CD4-positive, alpha-beta T cell treated with Interleukin-12 subunit alpha and Interleukin-12 subunit beta, for 1 hour (primary cell): ENCODE results near the gene ZNF827.

Experiments used
- DNase-seq: peaks from one replicate; pipeline ENCODE4 v3.0.0-alpha.2; 2020

The ZNF827 gene, protein sequence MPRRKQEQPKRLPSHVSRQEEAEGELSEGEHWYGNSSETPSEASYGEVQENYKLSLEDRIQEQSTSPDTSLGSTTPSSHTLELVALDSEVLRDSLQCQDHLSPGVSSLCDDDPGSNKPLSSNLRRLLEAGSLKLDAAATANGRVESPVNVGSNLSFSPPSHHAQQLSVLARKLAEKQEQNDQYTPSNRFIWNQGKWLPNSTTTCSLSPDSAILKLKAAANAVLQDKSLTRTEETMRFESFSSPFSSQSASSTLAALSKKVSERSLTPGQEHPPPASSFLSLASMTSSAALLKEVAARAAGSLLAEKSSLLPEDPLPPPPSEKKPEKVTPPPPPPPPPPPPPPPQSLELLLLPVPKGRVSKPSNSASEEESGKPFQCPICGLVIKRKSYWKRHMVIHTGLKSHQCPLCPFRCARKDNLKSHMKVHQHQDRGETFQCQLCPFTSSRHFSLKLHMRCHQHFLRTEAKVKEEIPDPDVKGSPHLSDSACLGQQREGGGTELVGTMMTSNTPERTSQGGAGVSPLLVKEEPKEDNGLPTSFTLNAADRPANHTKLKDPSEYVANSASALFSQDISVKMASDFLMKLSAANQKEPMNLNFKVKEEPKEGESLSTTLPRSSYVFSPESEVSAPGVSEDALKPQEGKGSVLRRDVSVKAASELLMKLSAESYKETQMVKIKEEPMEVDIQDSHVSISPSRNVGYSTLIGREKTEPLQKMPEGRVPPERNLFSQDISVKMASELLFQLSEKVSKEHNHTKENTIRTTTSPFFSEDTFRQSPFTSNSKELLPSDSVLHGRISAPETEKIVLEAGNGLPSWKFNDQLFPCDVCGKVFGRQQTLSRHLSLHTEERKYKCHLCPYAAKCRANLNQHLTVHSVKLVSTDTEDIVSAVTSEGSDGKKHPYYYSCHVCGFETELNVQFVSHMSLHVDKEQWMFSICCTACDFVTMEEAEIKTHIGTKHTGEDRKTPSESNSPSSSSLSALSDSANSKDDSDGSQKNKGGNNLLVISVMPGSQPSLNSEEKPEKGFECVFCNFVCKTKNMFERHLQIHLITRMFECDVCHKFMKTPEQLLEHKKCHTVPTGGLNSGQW

DNA sequence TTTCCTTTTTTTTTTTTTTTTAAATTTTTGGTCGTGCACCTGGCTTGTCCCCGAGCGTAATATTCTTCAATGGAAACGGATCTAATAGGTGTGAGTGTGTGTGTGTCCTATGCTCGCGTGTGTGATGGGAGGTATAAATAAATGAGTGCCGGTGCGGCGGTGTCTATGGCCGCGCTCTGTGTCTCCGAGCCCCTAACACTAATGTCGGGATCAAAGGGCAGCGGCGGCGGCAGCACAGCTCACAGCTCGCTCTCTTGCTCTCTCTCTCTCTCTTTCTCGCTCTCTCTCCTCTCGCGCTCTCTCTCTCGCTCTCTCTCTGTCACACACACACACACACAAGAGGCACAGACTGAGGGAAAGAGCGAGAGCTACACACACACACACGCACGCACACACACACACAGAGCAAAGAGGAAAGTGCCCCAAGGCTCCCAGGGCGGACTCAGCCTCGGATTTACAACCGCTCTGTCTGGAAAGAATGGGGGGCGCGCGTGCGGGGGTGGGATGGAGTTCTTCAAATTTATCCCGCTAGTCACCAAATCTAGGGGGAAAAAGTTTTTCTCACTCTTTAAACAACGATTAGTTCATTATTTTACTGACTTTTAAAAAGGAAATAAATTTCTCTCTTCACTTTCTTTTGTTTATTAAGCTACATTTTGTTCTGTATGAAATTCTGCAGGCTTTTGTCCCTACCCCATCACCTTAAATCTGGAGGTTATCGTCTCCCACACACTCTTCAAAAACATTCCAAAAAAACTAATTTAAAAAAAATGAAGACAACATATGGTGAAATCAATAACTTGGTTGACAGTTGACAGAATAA lies at the start of gene ZNF827:
ZNF827 (minus strand) TSS at position 206 of the 823 bp plus-strand sequence. CDS start 416 bp downstream, outside the sequence.
- DNase-seq = peak; percentile 83

DNA sequence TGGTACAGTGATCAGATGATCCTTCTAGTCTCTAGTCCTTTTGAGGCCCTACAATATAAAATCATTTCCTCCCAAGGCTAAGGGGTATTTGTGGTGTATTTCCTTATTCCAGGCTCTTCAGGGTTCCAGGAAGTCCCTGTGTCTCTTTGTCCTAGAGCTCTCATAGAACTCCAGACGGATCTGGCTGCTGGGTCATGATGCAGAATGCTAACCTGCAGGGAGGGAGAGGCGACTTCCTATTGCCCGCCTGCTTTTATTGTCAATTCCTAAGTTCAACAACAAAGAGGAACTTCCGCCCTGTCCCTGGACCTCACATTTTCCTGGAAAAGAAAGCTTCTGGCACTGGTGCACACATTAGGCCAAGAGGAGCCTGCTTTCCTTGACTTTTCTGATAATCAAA lies 45.9 kb upstream of the ZNF827 start:
- no peak for DNase-seq

DNA sequence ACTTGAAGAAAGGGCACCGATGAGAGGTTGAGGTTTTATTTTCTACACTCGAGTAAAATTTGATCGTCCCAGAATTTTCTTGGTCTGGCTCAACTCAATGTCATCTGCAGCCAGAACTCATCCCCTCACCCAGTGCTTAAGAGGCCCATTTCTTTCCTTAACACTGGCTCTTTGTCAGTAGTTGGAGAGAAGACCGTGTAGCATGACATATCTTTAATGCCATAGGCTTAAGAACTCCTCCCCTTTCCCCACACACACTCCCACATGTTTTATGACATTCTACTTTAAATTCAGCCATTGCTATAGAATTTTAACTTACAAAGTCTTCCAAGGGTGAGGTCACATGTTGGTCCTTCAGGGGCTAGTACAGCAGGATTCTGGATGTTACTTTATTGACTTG lies 44.2 kb upstream of the ZNF827 start:
- DNase-seq = no peak

DNA sequence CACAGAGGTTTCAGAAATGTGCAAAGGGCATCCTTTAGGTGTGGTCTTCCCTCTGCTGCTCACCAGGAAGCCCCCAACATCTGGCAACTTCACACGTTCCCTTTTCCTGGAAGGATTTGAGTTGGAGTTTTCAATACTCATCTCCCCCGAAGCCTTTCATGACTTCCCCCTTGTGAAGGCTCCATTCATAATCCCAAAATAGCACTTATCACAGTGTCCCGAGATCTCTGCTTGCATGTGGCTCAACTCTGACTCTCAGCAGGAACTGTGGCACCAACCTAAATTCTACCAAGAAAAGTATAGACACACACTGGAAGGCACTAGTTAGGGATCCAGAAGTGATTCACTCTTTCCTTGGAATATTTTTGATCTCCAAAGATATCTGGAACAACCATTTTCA lies 40.5 kb upstream of the ZNF827 start:
- DNase-seq = no peak

DNA sequence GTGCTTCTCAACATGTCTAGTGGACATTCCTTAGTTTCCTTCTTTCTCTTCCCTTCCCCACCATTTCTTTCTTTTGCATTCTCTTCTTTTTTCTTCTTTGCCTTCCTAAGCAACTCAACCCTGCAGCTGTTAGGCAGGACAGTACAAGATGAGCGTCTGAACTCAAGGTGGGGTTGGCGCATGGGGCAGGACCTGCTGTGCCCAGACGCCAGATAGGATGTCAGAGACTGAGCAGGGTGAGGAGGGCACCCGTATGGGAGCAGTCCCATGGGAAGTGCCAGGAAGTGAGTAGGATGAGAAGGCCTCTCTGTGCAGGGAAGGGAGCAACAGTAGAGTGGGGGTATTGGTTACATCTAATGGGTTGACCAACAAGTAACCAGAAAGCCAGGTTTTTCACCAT lies 38.1 kb upstream of the ZNF827 start:
- DNase-seq = no peak

DNA sequence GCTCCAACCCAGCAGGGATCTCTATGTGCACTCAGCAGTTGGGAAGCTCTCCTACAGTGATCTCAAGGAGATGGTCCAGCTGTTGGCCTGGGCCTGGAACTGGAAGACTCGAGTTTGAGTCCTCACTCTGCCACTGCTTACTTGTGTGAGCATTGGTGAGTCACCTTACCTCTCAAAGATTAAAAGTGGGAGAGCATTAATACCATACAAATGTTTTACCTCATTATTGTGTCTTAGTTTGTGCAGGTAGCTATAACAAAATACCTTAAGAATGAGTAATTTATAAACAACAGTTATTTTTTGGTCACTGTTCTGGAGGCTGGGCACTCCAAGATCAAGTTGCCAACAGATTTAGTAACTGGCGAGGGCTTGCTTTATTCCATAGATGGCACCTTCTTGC lies 21.4 kb upstream of the ZNF827 start:
- DNase-seq = no peak

DNA sequence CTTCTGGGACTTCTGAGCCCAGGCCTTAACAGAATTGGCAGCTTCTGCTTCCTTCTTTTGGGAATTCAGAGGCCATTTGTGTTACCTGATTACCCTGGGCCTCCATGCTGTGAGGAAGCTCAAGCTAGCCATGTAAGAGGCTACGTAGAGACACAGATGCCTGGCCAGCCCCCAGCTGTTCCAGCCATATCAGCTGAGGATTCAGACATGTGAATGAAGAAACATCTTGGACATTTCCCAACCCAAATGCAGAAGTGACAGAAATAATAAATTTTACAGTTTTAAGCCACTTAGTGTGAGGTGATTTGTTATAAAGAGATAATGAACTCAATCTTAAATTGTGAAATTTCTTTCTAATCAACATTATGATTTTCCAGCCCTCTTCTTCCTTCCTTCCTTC lies 18.7 kb upstream of the ZNF827 start:
- DNase-seq = no peak

DNA sequence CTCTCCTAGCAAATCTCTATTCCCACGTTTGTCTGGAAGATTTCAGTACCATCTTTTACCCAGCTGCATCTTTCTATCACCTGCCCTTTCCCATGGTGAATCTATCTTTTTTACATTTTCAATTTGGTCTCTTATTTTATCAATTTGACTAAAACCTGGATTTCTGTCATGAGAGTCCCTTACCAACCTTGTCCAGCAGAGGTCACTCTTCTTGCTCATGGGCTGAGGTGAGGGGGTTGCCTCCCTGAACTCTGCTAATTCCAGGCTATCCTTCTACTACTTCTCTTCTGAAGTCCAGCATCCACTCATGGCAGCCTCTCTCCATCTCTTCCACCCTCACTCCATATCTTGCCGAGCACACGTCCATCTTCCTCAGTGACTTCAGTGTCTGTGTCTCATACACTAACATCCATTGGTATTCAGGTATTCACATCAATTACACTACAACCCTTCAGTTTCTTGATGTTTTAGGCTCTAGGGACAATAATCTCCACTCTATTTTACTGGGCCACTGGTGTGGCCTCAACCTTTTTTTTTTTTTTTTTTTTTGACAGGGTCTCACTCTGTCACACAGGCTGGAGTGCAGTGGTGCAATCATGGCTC lies 17.8 kb upstream of the ZNF827 start:
- peak; percentile 57 for DNase-seq

DNA sequence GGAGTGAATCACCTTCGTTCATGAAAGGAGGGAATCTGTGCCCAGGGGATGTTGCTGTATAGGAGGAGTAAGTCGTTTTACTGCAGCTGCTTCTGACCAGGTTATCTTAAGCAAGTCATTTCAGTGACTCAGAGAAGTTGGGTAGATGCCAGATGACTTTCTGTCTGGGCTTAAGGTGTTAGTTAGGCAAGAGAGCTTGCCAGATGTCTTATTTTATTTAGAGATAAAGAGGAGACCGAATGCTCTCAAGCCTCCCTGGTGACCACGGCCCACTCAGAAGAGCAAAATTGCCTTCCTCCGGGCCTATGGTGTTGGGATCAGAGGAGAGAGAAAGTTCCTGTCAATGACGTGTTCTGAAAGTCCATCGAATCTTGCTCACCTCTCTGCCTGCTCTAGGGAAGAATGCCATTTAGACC lies 16.3 kb upstream of the ZNF827 start:
- DNase-seq = no peak

DNA sequence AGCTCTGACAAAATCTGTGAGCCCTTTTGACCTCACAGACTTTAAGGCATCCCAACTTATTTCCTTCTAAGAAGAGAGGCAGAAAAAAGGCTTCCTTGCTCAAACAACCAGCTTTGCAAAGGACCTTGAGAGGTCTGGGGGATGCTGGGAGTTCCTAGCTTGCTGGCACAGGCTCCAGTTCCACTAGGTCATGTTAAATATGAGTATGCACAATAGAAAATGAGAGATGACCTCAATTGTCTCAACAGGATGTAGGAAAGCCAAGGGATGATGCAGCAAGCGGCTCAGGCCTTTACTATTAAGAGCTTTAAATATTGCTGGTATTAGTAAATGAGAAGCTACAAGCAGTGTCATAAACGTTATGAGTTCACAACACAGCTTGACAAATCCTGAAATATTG lies 13.3 kb upstream of the ZNF827 start:
- DNase-seq = no peak

DNA sequence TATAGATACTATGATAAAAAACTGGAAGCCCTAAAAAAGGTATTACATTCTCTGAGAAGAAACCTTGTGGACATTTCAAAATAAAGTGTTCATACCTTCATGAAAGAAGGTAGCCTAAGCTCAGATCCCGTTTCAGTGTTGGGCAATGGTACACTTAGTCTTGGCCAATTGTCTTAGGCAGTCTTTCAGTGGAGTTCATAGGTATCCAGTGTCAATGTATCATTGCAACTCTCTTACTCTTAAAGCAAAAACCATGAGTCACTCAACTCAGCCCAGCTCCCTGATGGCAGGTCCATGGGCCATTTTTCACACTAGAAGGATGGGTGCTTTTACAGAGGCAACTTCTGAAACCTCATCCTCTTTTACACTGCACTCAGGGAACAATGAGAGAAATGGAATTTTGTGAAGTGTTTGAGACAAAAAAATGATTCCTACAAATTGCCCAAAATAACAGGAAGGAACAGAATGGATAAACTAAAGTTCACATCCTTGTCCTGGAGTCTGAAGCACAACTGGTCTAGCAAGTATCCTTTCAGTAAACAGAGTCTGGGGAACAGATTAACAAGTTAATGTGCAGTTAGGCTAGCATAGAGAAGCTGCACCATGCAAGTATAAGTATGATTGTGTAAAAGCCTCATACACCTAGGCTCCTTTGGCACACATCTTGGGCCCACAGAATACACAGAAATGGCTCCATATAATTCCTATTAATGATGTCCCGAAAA lies 7.0 kb upstream of the ZNF827 start:
- no peak for DNase-seq

DNA sequence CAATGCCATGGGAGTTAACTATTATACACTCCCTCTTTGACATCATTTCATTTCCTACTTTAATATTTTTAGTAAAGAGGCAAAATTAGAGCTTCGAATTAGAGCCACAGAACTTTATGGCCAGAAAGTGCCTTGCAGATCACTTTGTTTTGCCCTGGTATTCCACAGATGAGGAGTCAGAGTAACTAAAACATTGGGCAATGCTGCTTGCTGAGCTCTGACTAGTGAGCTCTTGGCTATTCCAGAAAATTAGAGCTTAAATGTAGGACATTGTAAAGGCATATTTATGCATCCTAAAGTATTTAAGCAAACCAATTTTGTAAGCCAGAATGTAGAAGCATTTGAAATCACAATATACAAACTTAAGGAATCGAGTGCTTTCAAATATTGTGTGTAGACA lies 6.3 kb upstream of the ZNF827 start:
- no peak for DNase-seq

DNA sequence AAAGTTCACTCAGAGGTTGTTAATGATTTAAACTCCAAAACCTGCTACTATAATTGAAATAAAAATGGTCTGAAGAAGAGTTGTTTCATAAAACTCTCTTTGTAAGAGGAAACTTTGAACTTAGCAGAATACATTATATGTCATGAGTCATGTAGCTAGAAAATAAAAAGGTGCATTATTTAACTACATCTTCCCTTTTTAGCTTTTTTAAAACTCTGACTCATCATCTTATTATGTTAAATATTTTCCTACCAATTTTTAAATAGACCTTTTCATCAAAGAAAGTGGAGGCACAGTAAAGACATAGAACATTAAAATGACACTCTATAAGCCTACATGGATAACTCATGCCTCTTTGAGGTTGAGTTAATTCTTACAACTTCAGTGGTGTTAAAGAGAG lies 1.2 kb upstream of the ZNF827 start:
- no peak for DNase-seq

DNA sequence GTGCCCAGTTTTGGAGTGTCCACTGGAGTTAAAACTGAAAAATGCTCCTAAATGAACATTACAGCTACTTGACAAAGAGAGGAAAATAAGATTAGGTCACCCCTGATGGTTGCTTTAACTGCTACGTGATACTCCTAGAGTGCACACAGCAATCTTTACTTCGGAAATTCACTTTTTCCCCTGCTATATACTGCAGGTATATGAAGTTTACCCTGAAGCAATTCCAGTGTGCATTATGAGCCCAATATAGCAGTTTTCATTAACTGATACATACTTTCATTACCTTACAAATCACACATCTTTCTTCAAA lies 773 bp upstream of the ZNF827 start:
- no peak for DNase-seq

DNA sequence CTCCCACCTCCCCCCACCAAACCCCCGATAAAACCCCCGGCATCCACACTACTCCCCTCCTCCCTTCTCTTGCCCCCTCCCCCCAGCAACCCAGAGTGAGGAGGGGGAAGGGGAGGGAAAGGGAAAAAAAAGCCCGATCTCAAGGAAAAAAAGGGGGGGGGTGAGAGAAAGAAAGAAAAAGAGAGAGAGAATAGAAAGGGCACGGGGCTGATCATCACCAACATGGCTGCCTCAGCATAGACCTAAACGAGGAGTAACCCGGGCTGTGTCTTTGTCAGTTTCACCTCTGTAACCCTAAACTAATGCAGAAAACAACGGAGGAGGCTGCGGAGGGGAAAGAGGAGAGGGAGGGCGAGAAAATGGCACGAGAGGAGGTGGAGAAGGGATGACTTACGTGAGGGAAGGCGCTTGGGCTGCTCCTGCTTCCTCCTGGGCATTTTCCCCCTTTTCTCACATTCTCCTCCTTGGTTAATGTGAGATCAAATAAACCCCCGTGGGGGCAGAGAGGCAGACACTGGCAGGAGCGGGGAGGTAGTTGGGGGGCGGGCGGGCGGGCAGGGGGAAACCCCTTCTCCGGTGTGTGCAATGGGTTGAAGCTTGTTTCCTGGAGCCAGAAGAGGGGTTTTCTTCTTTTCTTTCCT lies 532 bp downstream of the ZNF827 start:
- peak; percentile 64 for DNase-seq

DNA sequence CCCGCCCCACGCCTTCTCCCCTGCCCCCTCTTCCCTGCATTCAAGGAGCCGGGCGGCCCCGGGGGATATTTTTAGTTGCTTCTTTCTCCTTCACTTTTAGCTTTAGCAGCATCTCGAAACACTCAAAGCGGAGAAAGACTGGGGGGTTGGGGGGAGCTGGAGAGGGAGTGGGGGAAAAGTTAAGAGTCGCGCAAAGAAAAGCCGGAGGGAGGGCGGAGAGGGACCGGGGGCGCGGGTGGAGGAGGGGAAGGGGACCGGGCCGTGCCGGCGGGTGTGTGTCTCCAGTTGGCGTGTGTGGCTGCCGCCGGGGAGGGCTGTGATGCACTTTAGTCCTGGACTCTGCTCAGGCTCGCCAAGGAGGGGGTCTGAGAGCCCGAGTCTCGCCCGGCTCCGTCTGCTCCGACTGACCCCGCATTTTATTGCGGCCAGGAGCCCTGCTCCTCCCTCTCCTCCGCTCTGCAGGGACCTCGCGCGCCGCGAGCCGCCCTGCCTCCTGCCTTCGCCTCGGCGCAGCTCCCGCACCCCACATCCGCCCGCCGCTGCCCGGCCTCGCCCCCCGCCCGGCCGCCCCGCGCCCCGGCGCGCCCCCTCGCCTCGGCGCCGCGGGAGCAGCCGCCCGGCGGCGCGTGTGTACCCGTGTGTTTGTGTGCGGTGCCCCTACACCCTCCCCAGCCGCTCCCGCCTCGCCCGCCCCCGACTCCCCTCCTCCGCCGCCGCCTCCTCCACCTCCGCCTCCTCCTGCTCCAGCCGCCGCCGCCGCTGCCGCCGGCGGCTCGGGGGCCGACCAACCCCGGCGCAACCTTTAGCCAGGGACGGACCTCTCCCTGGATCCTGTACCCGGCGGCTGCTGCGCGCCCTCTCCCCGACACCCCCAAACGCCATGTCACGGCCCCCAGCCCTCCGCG lies 1.4 kb downstream of the ZNF827 start:
- peak; percentile 45 for DNase-seq

DNA sequence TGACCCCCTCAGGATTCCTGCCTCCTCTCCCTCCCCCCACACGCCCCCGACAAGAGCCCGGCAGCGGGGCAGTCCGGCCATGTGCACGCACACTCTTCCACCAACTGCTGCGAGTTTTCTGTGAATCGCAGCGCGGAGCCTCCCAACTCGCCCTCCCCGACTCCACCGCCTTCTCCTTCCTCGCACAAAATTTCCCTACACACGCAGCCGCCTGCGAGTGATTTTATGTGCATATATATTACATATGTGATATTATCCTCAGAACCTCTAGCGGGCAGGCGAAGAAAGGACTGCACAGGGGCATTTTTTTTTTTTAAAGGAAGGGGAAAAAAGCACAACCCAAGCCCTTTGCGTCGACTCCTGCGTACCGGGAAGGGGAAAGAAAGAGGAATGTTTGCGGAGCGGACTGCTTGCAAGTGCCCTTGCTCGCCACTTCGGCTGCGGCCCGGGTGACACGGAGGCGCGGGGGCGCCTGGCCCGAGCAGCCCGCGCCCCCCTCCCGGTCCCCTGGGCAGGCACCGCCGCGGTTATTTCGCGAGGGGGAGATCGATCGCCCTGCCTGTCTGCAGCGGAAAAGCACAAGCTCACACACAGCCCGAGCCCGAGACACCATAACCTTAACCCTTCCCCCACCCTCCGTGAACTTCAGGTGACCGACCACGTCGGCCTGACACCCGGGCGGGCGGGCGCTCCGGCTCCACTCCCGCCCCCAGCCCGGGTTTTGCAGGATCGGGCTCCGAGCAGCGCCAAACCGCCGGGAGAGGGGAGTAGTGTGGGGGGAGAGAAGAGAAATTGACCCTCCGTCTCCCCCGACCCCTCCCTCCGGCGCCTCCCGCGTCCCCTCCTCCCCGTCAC lies 2.3 kb downstream of the ZNF827 start:
- DNase-seq = peak; percentile 75

DNA sequence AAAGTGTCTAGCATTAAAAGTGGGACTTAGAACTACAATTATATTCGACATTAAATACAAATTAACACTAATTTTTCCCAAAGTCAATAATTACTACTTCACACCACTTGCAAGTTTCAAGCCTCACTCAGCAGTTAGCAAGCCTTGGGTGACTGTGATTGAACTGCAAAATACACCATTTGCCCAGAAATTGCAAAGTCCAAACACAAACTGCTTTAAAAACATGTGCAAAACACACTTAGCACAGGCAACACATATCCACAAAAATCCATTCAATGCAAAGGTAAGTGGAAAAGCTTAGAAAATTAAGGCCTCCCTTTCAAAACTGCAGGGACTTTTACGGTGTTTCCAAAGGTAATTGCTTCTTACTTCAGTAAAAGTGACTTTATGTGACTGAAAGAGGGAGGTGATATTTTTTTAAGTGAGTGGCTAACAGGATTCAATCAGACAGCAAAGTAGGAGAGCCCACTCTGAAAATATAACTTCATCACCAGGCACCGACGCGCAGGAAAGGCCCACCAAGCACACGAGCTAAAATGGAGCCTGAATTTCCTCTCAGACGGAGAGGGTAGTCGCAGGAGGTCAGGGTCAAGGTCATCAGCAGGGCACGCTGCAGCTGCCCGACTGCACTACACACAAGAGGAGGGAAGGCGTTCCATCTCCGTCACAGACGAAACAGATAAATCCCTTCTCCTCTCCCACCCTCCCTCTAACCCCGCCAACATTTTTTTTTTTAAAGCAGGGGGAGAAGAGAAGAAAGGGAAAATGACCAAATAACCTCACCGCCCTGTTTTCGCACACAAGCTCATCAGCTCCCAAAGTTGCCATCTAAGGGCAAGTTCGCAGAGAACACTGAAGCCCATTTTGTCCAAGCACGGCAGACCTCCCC lies 3.1 kb downstream of the ZNF827 start:
- peak; percentile 9 for DNase-seq
